Inferior parietal cortex (tissue), 1 donor: ENCODE results near the gene PISD.
"Not testable (repeated sequence)": the region's sequence is repeated elsewhere in the genome, so short reads cannot be mapped to it uniquely, and the experiment has no call there.

Source experiments
- DNase-seq: peaks from one replicate; pipeline ENCODE4 v3.0.0-alpha.2; 2016; ENCODE audit errors: extremely low spot score

Gene PISD

DNA sequence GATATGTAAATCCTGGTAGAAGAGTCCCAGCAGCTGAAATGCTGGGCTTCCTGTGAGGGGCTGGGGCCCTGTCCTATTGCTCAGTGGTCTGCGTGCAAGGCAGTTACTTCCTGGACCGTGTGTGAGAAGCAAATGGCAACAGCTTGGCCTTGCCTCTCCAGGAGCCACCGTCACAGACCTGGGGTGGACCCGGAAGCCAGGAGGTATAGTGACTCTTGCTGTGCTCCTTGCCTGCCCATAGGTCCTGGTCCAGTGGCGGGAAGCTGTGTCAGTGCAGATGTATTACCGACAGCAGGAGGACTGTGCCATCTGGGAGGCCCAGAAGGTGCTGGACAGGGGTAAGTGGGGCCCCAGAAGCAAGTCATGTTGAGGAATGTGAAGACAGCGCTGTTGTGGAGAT, 54.3 kb downstream of the PISD start:
- DNase-seq, result no peak

- no peak for DNase-seq
Measured at GRCh38 chr22:31605851-31606585, 56.0 kb downstream of the PISD start.

- DNase-seq, result no peak
Measured at GRCh38 chr22:31604746-31605705, 57.0 kb downstream of the PISD start.

DNA sequence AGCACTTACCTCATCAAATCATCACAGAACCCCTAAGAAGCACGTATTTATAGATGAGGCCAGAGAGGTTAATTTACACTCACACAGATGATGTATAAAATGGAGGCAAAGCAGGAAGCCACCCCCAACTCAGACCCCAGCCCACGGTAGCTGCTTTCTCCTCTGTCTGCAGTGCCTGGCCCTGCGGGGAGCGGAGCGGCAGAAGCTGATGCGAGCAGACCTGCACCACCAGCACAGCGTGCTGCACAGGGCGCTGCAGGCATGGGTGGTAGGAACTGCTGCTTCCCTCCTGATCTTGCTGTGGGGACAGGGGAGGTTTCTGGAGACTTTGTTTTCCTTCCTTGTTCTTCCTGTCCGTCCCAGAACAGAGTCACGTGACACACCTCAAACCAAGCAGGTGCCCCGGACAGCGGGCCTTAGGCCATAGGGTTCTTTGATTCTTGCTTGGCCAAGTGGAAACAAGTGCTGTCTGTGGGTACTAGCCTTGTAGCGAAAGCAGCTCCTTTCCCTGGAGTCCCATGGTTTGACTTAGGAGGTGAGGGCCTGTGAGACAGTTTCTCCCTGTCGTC, 57.8 kb downstream of the PISD start:
- no peak for DNase-seq

DNA sequence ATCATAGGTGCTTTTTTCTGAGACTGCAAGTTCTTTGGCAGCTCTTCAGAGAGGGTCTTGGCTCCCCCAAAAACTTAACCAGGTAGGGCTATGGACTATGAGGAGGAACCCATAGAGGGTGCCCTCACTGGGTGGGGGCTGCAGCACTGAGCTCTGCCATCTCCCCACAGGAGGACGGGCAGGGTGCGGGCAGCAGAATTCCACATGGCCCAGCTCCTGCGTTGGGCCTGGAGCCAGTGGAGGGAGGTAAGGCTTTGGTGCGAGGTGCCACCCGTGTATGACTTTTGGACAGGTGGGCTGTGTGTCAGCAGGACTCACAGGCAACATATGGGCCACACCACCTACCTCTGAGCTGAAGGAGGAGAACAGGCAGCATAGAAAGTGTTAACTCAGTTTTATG, 58.4 kb downstream of the PISD start:
- no peak for DNase-seq

DNA sequence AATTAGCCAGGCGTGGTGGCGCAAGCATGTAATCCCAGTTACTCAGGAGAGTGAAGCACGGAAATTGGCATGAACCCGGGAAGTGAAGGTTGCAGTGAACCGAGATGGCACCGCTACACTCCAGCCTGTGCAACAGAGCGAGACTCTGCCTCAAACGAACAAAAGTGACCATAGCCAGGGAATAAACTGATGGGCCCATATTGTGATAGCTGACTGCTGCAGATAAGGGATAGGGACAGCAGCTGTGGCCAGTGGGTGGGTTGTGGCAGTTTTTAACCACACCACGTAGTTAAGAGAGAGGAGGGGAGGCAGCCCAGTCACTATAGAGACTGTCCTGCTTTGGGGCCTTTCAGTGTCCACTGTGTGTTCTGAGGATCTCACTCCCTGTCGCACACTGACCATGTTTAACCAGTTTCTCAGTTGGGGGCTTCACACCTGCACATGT, 58.9 kb downstream of the PISD start:
- no peak for DNase-seq

GRCh38 chr22:31602259-31602952, 59.6 kb downstream of the PISD start:
- DNase-seq, result no peak

DNA sequence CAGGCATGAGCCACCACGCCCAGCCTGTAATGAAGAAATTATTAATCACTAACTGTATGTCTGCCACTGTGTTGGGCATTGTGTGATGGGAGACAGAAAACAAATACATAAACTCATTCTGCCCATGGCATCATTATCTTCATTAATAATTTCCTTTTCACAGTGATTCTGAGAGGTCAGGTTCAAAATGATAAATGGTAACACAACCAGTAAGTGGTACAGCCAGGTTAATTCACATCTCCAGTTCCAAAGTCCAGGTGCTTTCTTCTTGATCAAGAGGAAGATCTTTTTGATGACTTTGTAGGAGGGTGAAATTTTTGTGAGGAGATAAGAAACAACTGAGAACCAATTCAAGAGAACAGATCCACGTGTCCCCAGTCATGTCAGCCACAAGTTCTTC, 66.7 kb downstream of the PISD start:
- no peak for DNase-seq

GRCh38 chr22:31590161-31590560, 71.9 kb downstream of the PISD start:
- DNase-seq, result not testable (repeated sequence)

- no peak for DNase-seq
Measured at GRCh38 chr22:31588970-31589675, 72.9 kb downstream of the PISD start.

GRCh38 chr22:31586137-31586920, 75.7 kb downstream of the PISD start:
- no peak for DNase-seq

GRCh38 chr22:31585161-31585859, 76.7 kb downstream of the PISD start:
- DNase-seq, result no peak

- DNase-seq, result no peak
Measured at GRCh38 chr22:31584804-31585160, 77.2 kb downstream of the PISD start.

- no peak for DNase-seq
Measured at GRCh38 chr22:31583861-31584485, 78.0 kb downstream of the PISD start.

DNA sequence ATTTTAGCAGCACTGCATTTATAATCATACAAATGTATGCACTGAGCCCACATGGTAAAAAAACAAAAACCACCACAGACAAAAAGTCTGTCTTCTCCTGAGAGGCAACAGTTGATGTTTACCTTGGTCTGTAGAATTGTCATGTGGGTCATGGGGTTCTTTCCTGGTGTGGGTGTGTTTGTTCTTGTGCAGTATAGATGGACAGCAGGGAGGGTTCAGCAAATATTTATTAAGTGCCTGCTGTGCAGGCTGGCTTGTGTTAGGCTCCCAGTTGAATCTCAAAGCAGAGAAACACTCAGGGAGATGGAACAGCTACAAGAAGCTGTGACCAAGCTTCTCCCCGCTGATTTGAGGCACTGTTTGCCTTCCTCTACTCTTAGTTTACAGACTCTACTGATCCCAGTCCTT, 82.2 kb downstream of the PISD start:
- no peak for DNase-seq

- no peak for DNase-seq
Measured at GRCh38 chr22:31578171-31578570, 83.8 kb downstream of the PISD start.

GRCh38 chr22:31577711-31578110, 84.3 kb downstream of the PISD start:
- DNase-seq, result peak; percentile 27

GRCh38 chr22:31575190-31575589, 86.8 kb downstream of the PISD start:
- DNase-seq, result peak; percentile 32

GRCh38 chr22:31574055-31574670, 87.9 kb downstream of the PISD start:
- DNase-seq, result no peak
